GM12878 (cell line): Measurements from ENCODE around the gene IRX4. TPM values are rescaled to one million over a fixed set of nuclear protein-coding genes. Genes with fewer than 3 reads are reported as not detected.

Experiments
- ATAC-seq: fragments of 200-7000 bp; cut with Tn5 transposase; 3 replicates; pipeline ENCODE4 v1.9.1; 2020; ENCODE audit warnings: mild to moderate bottlenecking, moderate library complexity
- BruUV-seq: library from RNA; stranded (reverse); fragments of 400-500 nt; replicated peaks from 2 replicates; lab custom pipeline; 2021; lab: Mats Ljungman, UMichigan
- CTCF ChIA-PET: fragments of 300-600 bp; sonication (Branson Sonifier 250); formaldehyde crosslinking; extraction: SDS; loops from one replicate; lab custom pipeline; 2021; ENCODE audit warnings: inconsistent platforms; lab: Yijun Ruan, JAX
- POLR2A ChIA-PET: fragments of 350-600 bp; formaldehyde crosslinking; extraction: SDS; loops from one replicate; lab custom pipeline; 2021; ENCODE audit warnings: inconsistent platforms; lab: Charles Lee
- RAD21 ChIA-PET: fragments of 300-600 bp; sonication (Branson Sonifier 250); formaldehyde crosslinking; loops from one replicate; lab custom pipeline; 2023; ENCODE audit warnings: antibody characterized with exemption; ENCODE audit not compliant: unreplicated experiment; lab: Charles Lee
- SMC1A ChIA-PET: fragments of 300-600 bp; sonication (Branson Sonifier 250); formaldehyde crosslinking; loops from one replicate; lab custom pipeline; 2023; ENCODE audit not compliant: unreplicated experiment, uncharacterized antibody; lab: Charles Lee
- DNase-seq: peaks from one replicate; pipeline ENCODE4 v3.0.0-alpha.2; 2011; ENCODE audit warnings: low read depth, low spot score
- FAIRE-seq: peaks from 3 replicates; lab custom pipeline; 2011; peaks lifted over from hg19 to GRCh38; lab: Jason Lieb, UNC
- H2AFZ ChIP-seq: 2 replicates; pipeline ENCODE4 v1.6.0; 2011; ENCODE audit warnings: low read depth, low read length, control low read depth; ENCODE audit not compliant: control insufficient read depth
- H3K27ac ChIP-seq: 2 replicates; pipeline ENCODE4 v1.5.1; 2011; ENCODE audit warnings: control low read depth; ENCODE audit not compliant: control insufficient read depth, insufficient read depth
- H3K27me3 ChIP-seq, 2 experiments: replicated peaks in 1 of 2; 2 replicates each; pipeline versions ENCODE4 v1.6.0 to v1.6.1; 2011; ENCODE audit warnings: low read length in 1 of 2; ENCODE audit not compliant: control insufficient read depth in 2 of 2, insufficient read depth in 2 of 2
- H3K36me3 ChIP-seq, 2 experiments: 2 replicates each; pipeline ENCODE4 v1.5.1; 2011; ENCODE audit warnings: low read length in 1 of 2; ENCODE audit not compliant: control insufficient read depth in 2 of 2, insufficient read depth in 2 of 2
- H3K4me1 ChIP-seq: 2 replicates; pipeline ENCODE4 v1.6.1; 2011; ENCODE audit warnings: mild to moderate bottlenecking, low read length, moderate library complexity, mixed read lengths; ENCODE audit not compliant: control insufficient read depth, insufficient read depth
- H3K4me2 ChIP-seq: 2 replicates; pipeline ENCODE4 v1.6.0; 2011; ENCODE audit warnings: control low read depth; ENCODE audit not compliant: control insufficient read depth, insufficient read depth
- H3K4me3 ChIP-seq: fragments of 200-600 bp; sonication (generic); 2 replicates; pipeline ENCODE4 v1.5.1; 2016
- H3K79me2 ChIP-seq: 2 replicates; pipeline ENCODE4 v1.6.0; 2011; ENCODE audit warnings: low read length; ENCODE audit not compliant: control insufficient read depth, insufficient read depth
- H3K9ac ChIP-seq: 2 replicates; pipeline ENCODE4 v1.8.0; 2011; ENCODE audit warnings: low read length, control low read depth, mixed read lengths; ENCODE audit not compliant: control insufficient read depth, insufficient read depth
- H3K9me3 ChIP-seq: replicated peaks from 3 replicates; pipeline ENCODE4 v1.5.1; 2011; ENCODE audit warnings: mild to moderate bottlenecking, low read length; ENCODE audit not compliant: control insufficient read depth, insufficient read depth
- H4K20me1 ChIP-seq: 2 replicates; pipeline ENCODE4 v1.6.0; 2011; ENCODE audit not compliant: control insufficient read depth, insufficient read depth
- BCLAF1 ChIP-seq: fragments of 450-650 bp; IDR thresholded peaks from 2 replicates; pipeline ENCODE4 v1.6.1; 2017; ENCODE audit warnings: antibody characterized with exemption, mild to moderate bottlenecking, moderate library complexity
- KAT2A ChIP-seq: conservative IDR thresholded peaks from 2 replicates; pipeline ENCODE4 v1.6.1; 2011; ENCODE audit warnings: low read depth, low read length; ENCODE audit not compliant: control insufficient read depth
- NR2C1 ChIP-seq: fragments of 450-650 bp; IDR thresholded peaks from 2 replicates; pipeline ENCODE4 v1.6.1; 2017; ENCODE audit warnings: antibody characterized with exemption, mild to moderate bottlenecking, moderate library complexity
- NR2C2 ChIP-seq: IDR thresholded peaks from 2 replicates; pipeline ENCODE4 v1.6.1; 2011; ENCODE audit warnings: borderline replicate concordance, low read depth; ENCODE audit not compliant: control insufficient read depth, insufficient read length
- PML ChIP-seq: IDR thresholded peaks from 2 replicates; pipeline ENCODE4 v1.6.1; 2012; ENCODE audit warnings: low read length, inconsistent platforms
- RAD51 ChIP-seq: fragments of 450-650 bp; IDR thresholded peaks from 2 replicates; pipeline ENCODE4 v1.6.1; 2016; ENCODE audit warnings: moderate library complexity, mild to moderate bottlenecking, inconsistent platforms
- RB1 ChIP-seq: fragments of 450-650 bp; formaldehyde crosslinking; IDR thresholded peaks from 2 replicates; pipeline ENCODE4 v1.6.1; 2017; ENCODE audit warnings: mild to moderate bottlenecking, borderline replicate concordance
- REST ChIP-seq: IDR thresholded peaks from 2 replicates; pipeline ENCODE4 v1.6.1; 2012; ENCODE audit warnings: mild to moderate bottlenecking, low read depth, low read length
- TARDBP ChIP-seq: IDR thresholded peaks from 2 replicates; pipeline ENCODE4 v1.6.1; 2016; ENCODE audit warnings: borderline replicate concordance
- ZNF207 ChIP-seq: fragments of 450-650 bp; IDR thresholded peaks from 2 replicates; pipeline ENCODE4 v1.6.1; 2014; ENCODE audit warnings: antibody characterized with exemption, mild to moderate bottlenecking, borderline replicate concordance
- ZNF384 ChIP-seq: IDR thresholded peaks from 2 replicates; pipeline ENCODE4 v1.6.1; 2012; ENCODE audit warnings: low read depth, mild to moderate bottlenecking, low read length, improper control_type of control experiment, borderline replicate concordance
- WGBS: methylation state at CpG from one replicate; pipeline ENCODE4 v1.1.6; 2016; ENCODE audit warnings: low lambda C conversion rate; ENCODE audit not compliant: insufficient replicate concordance, insufficient coverage; ENCODE audit errors: missing lambda C conversion rate; 5-methylcytosine and 5-hydroxymethylcytosine counted together
- in situ Hi-C: fragments of 300-500 bp; cut with MboI; formaldehyde crosslinking; loops from 9 replicates; pipeline ENCODE4 v1.14.3; 2018; ENCODE audit warnings: mixed read lengths
- intact Hi-C: fragments of 100-400 bp; cut with micrococcal nuclease; formaldehyde crosslinking; loops from one replicate; pipeline ENCODE4 v1.14.2; 2022; ENCODE audit not compliant: unreplicated experiment
- polyA plus RNA-seq, 11 experiments: library from polyadenylated mRNA; depleted of rRNA in 4 of 11; unstranded in 6 of 11; stranded (reverse) in 5 of 11; fragments of >200 nt; fragmentation: Nextera tagmentation in 4 of 11; fragmentation: Illumina TruSeq in 1 of 11; extraction: Ambion mirVana in 4 of 11; extraction: Trizol in 1 of 11; gene quantifications; 1 replicate in 1 of 11; 2 replicates in 10 of 11; pipeline versions ENCODE4 v1.2.1 to v1.2.3, GENCODE V29; 2011 to 2016; ENCODE audit warnings: inconsistent platforms in 2 of 11, missing spikeins in 2 of 11, low read depth in 1 of 11
- total RNA-seq, 4 experiments: library from RNA; depleted of rRNA in 3 of 4; stranded (reverse); fragments of >200 nt in 3 of 4; fragmentation: Illumina TruSeq in 1 of 4; extraction: Trizol in 1 of 4; gene quantifications; 2 replicates each; pipeline versions ENCODE4 v1.2.1 to v1.2.3, GENCODE V29; 2013 to 2021

The IRX4 gene
- total and polyA plus RNA-seq, 10 of the 15 experiments (the other 5 are each of a cell fraction or from before 2014, with no cell fraction given), result not detected

- Histone ChIP-seq H3K79me2 (no peaks in the 10 kb centered on the region), H3K4me3 (no peak overlapping the region), H3K36me3 (no peaks in the 10 kb centered on the region), H3K9me3 (no peaks in the 10 kb centered on the region), H2AFZ (no peak overlapping the region), H3K27ac (no peak overlapping the region), H3K9ac (no peak overlapping the region), H3K4me1 (no peaks in the 10 kb centered on the region), H3K27me3 (no peaks in the 10 kb centered on the region; a peak in 2 of 4 replicates), H3K4me2 (no peak overlapping the region), H4K20me1 (no peaks in the 10 kb centered on the region)
- FAIRE-seq, result no peak
- ATAC-seq, result no peak
- CTCF ChIA-PET, result no interaction called here
- intact Hi-C loops (no loop called here), in situ Hi-C loops (no loop called here)
- no peak for DNase-seq
- RAD21 ChIA-PET, result no interaction called here
- TF ChIP-seq NR2C2 (no peak), RB1 (no peak), PML (no peak), TARDBP (no peak), RAD51 (no peak), NR2C1 (no peak), ZNF384 (no peak), ZNF207 (no peak), KAT2A (no peak)
- POLR2A ChIA-PET, result no interaction called here
- 26% methylated on average over 7 of the region's 8 CpGs for WGBS
- SMC1A ChIA-PET, result no interaction called here
- no TSS peak for BruUV-seq
These were observed 15.5 kb downstream of the IRX4 start for GRCh38 chr5:1867114-1867814.

- POLR2A ChIA-PET, result no interaction called here
- Histone ChIP-seq H3K9ac (no peak overlapping the region), H3K4me3 (no peak overlapping the region), H3K9me3 (no peaks in the 10 kb centered on the region), H3K4me2 (no peak overlapping the region), H3K27ac (no peak overlapping the region), H3K4me1 (no peaks in the 10 kb centered on the region), H2AFZ (no peak overlapping the region), H3K36me3 (no peaks in the 10 kb centered on the region), H3K79me2 (no peaks in the 10 kb centered on the region), H3K27me3 (no peaks in the 10 kb centered on the region; a peak in 2 of 4 replicates), H4K20me1 (no peaks in the 10 kb centered on the region)
- FAIRE-seq (no peak), ATAC-seq (no peak), DNase-seq (no peak)
- RAD21 ChIA-PET, result no interaction called here
- CTCF ChIA-PET, result no interaction called here
- in situ Hi-C loops, result no loop called here
- SMC1A ChIA-PET, result no interaction called here
- intact Hi-C loops, result no loop called here
- no TSS peak for BruUV-seq
- WGBS, result 17% methylated on average over 14 of the region's 14 CpGs
- no peak for TF ChIP-seq REST
- TF ChIP-seq BCLAF1, result no peak
These were observed 16.8 kb downstream of the IRX4 start for GRCh38 chr5:1865948-1866347.
